GM08714 (cell line): ENCODE results near the gene SSTR1.

ENCODE experiments used
- H3K4me3 ChIP-seq: fragments of 200-500 bp; sonication (Bioruptor generic); 2 replicates; pipeline ENCODE4 v1.5.1; 2014; ENCODE audit warnings: mild to moderate bottlenecking, low read length, inconsistent platforms
- ZNF274 ChIP-seq: IDR thresholded peaks from 2 replicates; pipeline ENCODE4 v1.6.1; 2012; ENCODE audit warnings: mild to moderate bottlenecking, low read depth, low read length

Gene SSTR1

DNA sequence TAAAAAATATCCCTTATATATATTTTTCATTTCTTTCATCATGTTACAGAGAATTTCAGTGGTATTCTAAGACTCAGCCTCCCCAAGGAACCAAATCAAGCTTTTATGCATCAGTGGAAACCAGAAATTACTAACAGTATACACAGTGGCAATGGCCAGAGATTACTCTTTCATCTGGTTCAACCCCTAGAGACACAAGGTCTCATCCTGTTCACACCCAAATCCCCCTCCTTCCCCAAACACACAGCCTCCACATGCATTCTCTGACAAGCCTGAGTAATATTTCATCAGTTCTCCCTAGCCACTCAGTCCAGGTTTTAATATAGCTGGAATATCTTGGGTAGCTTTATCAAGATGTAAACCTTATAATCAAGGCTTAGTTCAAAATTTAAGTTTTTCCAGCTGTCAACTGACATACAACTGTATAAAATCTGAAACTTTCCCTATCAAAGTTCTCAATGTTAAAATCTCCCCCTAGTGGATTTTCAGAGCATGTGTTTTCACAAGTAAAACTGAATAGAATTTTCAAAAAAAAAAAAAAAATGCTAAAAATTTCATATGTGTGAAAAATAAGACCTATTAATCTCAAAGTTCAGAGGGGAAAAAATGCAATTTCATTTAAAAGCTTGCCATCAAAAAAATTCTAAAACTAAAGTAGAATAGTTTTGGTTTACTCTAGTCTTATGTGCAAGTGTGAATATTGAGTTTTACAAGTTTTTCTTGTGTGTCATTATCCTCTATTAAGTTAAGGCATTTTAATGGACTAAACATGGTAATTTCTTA, 10.5 kb upstream of the SSTR1 start:
- no peak for TF ChIP-seq ZNF274
- no peak overlapping the region for H3K4me3 ChIP-seq

DNA sequence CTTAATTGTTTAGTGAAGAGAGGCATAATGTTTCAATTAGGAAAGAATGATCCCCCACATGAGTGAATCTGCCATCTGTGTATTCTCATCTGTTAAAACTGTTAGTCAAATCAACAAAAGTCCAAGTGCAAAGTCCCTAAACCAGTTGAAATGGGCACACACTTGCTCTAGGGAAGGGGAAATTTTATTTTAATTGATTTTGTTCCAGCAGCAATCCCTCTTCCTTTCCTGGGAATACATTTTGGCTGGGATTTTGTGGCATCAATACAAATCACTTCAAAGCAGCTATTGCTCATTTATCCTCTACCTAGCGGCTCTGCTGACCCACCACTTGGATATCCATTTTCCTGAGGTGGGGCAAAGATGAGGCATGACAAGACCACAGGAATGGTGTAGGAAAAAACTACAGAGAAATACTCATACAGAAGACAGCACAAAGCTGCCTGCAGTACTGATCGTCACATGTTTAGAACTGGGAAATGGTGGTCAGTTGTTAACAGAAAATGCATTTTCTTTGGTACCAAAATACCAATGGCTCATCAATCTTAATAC, 9.8 kb upstream of the SSTR1 start:
- TF ChIP-seq ZNF274: no peak
- H3K4me3 ChIP-seq: no peak overlapping the region

DNA sequence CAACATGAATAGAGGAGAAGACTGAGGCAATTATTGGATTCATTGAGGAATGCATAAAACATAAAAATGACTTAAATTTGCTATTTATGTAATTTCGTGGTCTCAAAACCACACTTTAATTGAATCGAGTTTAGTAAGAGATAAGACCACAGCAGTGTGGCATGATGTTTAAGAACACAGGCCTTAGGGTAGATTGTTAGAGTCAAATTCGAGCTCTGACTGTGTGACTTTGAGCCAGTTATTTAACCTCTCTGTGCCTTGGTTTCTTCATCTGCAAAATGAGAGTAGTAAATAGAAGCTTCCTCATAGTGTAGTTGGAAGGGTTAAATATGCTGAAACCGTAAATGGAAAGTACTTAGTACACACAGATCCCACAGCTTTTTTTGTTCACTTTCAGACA, 9.3 kb upstream of the SSTR1 start:
- no peak for TF ChIP-seq ZNF274
- no peak overlapping the region for H3K4me3 ChIP-seq

DNA sequence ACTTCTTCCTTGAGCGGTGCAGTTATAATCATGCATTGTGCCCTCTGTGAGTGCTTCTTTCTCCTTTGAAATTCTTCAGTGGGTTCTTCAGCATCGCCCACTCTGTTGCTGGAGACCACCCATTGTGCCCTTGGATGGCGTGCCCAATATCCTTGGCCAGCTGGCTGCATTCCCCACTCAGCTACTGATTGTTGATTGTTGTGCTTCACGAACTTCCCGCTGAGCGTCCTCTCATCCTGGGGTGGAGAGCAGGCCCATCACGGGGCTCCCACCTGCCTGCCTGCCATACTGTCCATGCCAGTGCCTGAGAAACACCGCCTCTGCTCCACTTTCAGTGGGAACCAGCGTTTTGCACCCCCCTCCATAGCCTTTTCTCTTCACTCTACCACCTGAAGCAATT, 8.6 kb upstream of the SSTR1 start:
- no peak overlapping the region for H3K4me3 ChIP-seq

DNA sequence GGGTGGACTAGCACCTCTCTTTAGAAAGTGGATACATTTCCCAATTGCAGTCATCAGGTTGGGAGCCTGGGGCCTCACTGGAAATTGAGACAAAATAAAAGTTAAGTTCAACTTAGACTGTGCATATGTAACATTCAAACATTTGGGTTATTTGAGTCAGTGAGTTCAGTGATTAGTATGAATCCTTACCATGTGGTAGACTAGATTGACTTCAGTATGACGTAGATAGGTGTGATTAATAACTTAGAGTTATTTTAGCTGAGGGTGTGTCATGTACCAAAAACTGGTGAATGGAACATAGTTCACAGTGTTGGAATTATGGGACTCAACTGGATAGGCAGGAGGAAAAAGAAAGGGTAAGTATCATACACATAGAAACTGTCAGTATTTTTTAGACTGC, 8.0 kb upstream of the SSTR1 start:
- TF ChIP-seq ZNF274: no peak
- no peak overlapping the region for H3K4me3 ChIP-seq

More for the DNA sequence above, 8.6 kb upstream of the SSTR1 start:
- no peak for TF ChIP-seq ZNF274

DNA sequence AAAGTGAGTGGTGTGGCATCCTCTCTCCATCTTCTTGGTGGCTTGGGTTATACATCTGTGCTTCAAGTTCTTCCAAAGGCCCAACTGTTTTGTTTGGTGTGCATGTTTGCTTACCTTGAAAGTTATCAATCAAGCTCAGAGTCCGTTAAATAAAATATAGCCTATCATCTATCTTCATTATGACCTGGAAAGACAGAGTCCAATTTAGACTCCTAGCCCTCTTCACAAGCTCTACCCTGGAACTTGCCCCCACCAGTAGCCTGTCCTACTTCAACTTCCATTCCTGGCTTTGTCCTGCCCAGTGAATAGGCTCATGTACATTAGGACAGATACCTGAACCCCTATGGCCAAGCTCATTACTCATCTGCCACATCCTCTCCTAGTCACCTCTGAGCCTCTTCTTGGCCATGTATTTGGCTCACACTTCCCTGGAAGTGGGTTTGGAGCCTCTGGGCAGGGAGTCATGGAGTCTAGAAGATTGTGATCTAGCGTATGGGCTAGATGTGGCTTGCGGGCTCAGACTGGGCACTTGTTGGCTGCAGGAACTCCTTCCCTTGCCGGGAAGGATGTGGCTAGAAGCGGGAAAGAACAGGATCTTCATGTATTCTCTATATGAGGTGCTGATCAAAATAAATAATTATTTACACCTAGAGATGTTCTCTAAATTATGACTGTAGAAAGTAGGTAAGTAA, 6.4 kb upstream of the SSTR1 start:
- no peak overlapping the region for H3K4me3 ChIP-seq
- no peak for TF ChIP-seq ZNF274

DNA sequence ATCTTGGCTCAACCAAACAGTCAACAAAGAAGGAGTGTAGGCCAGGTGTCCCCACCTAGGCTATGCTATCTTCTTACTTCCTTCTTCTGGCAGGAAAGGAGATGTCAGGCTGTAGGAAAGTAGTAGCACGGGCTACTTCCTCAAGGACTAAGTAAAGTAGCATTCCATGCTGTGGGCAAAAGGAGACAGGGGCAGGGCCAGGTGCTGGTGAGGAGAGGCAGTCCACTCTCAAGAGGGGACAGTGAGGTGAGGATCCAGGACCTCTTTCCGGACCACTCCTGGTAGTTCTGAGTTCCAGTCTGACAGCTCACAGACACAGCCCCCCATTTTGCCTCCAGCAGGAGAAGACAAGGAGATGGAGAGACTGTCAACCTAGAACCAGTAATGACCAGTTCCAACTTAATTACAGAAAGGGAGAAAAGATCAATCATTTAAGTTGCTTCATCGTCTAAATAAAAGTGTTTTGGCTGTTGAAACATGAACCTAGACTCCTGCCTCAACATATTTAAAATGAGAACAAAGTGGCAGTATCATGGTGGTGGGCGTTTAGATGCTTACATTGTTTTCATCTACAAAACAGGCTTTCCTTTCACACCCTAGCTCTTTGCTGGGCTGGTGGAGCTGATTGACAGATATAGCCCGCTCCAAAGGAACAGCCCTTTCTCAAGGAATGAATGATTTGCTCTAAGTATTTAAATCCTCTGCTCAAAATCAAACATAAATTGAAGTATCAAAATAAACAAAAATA, 5.1 kb upstream of the SSTR1 start:
- H3K4me3 ChIP-seq: no peak overlapping the region
- no peak for TF ChIP-seq ZNF274

DNA sequence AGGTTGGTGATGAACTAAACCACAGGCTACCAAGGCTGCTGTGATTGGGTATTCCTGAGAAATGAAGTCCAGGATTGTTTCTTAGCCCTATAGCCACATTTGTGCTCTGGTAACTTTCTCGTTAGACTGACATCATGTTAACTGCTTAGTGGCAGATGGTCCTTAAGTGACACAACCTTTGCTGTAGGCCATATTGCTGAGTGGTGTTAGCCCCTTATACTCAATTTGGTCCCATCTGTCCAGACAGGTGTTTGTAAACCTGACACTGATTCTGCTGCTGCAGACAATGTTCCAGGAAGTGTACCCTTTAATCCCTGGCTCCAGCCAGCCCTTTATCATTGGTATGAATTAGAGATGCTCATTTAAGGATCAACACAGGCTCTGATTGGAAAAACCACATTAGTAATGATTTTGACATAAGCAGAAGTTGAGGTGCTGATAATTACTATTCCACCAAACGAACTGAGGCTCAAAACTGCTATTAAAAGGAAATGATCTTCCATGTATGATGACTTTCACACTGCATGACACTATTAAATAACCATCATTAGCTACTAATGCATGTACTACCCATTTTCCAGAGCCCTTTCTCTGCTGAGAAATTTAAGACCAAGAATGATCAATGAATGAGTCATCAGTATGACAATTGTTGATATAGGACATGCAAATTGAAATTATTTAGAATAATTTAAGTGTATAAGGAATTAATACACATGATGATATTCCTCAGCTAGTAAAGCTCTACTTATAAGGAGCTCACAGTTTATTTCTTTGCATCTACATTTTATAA, 3.6 kb upstream of the SSTR1 start:
- no peak overlapping the region for H3K4me3 ChIP-seq
- TF ChIP-seq ZNF274: no peak

DNA sequence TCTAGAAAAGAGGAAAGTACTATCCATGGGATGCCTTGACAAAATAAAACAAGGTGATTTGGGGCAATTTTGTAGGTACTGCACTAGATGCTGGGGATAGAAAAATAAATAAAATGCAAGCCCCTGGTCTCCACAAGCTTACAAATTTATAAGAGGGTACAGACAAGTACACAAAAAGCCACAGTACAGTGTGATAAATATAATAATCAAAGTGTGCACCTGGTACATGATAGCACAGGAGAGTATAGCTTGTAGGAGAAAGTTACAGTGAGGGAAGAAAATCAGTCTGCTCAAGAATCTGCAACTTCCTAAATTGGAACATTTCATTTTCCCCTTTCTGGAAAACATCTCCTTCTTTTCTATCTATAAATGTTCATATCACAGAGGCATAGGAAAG, 3.0 kb upstream of the SSTR1 start:
- no peak for TF ChIP-seq ZNF274
- no peak overlapping the region for H3K4me3 ChIP-seq

DNA sequence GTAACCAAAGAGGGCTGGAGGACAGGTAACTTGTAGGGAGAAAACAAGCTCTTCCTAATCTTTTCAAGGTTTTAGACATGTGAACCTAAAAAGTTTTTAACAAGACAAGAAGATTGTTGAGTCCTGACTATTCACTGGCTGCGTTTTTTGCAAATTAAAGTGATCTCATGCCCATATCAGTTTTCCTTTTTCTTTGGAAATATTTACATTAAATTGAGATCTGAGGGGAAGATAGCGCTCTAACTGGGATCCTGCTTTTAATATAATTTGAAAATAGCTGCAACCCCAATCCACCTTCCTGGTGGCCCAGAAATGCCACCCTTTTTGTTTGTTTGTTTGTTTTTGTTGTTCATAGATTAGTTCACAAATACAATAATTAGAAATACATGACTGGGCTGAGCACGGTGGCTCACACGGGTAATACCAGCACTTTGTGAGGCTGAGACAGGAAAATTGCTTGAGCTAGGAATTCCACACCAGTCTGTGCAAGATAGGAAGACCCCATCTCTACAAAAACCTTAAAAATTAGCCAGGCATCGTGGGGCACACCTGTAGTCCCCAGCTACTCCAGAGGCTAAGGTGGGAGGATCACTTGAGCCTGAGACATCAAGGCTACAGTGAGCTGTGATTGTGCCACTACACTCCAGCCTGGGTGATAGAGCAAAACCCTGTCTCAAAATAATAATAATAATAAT, 2.4 kb upstream of the SSTR1 start:
- TF ChIP-seq ZNF274: no peak
- H3K4me3 ChIP-seq: no peak overlapping the region

DNA sequence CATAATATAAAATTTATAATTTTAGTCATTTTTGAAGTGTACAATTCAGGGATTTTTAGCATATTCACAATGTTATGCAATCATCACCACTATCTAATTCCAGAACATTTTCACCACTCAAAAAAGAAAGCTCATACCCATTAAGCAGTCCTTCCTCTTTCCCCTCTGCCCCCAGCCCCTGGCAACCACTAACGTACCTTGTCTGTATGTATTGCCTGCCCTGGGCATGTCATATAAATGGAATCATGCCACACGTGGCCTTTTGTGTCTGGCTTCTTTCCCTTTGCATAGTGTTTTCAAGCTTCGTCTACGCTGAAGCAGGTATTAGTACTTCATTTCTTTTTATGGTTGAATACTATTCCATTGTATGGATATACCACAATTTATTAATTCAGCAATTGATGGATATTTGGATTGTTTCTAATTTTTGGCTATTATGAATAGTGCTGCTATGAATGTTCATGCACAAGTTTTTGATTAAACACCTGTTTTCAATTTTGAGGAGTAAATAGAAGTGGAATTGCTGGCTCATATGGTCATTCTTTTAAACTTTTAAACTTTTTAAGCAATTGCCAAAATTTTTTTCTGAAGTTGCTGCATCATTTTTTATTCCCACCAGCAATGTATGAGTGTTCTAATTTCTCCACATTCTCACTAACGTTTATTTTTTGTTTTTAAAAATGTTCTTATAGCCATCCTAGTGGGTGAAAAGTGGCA, 1.6 kb upstream of the SSTR1 start:
- H3K4me3 ChIP-seq: no peak overlapping the region
- TF ChIP-seq ZNF274: no peak

DNA sequence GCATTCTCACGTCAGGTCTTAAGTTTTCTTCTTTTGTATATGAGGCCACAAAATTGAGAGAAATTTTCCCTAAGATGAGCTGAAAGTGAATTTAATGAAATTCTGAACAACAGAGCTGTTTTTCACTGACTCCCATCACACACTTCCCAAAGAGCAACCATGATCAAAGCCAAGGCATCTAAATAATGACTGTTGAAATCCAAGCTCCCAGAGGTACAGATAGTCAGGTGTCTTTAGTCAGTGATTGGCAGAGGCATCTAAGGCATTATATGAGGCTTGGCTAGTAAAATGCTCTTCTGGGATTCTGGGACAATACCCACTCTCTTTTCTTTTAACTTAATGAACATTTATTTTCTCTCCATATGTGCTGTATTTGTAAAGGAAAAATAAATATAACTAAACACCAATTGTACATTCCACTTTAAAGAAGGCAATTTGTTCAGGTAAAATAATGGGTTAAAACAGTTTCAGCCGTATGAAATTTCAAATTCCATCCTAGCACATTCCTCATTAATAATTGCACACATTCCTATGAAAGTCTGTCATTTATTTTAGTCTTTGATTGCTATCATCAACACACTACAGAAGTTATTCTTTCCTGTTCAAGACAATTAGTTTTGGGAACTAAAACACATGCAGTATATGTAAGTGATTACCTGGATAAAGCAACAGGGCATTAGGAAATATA, 871 bp upstream of the SSTR1 start:
- no peak for TF ChIP-seq ZNF274
- no peak overlapping the region for H3K4me3 ChIP-seq
